Keratinocyte (primary cell): ENCODE results near the gene AFDN. TPM values are rescaled to one million over a fixed set of nuclear protein-coding genes. Genes with fewer than 3 reads are reported as not detected.

Experiments
- DNase-seq: peaks from one replicate; pipeline ENCODE4 v3.0.0-alpha.2; 2011; ENCODE audit warnings: low read depth, missing footprints, low spot score
- FAIRE-seq: peaks from 2 replicates; lab custom pipeline; 2011; peaks lifted over from hg19 to GRCh38; lab: Jason Lieb, UNC
- H2AFZ ChIP-seq: 2 replicates; pipeline ENCODE4 v1.6.0; 2012; ENCODE audit warnings: low read length, control low read depth, inconsistent platforms; ENCODE audit not compliant: control insufficient read depth
- H3K27ac ChIP-seq: 2 replicates; pipeline ENCODE4 v1.5.1; 2011; ENCODE audit warnings: low read length; ENCODE audit not compliant: control insufficient read depth, insufficient read depth
- H3K27me3 ChIP-seq: 3 replicates; pipeline ENCODE4 v1.6.0; 2011; ENCODE audit warnings: low read length; ENCODE audit not compliant: control insufficient read depth, insufficient read depth; ENCODE audit errors: extremely low read depth
- H3K36me3 ChIP-seq, 2 experiments: 2 replicates in 1 of 2; 3 replicates in 1 of 2; pipeline ENCODE4 v1.5.1; 2011; ENCODE audit warnings: low read length in 2 of 2, mild to moderate bottlenecking in 1 of 2; ENCODE audit not compliant: control insufficient read depth in 2 of 2, insufficient read depth in 2 of 2; ENCODE audit errors: extremely low read depth in 1 of 2
- H3K4me1 ChIP-seq: 3 replicates; pipeline ENCODE4 v1.5.1; 2011; ENCODE audit warnings: low read length; ENCODE audit not compliant: control insufficient read depth, insufficient read depth; ENCODE audit errors: extremely low read depth
- H3K4me2 ChIP-seq: 3 replicates; pipeline ENCODE4 v1.6.0; 2011; ENCODE audit warnings: low read depth, low read length; ENCODE audit not compliant: control insufficient read depth, insufficient read depth; ENCODE audit errors: extremely low read depth
- H3K4me3 ChIP-seq, 3 experiments: fragments of 200-600 bp in 1 of 3; sonication (generic) in 1 of 3; 2 replicates in 2 of 3; 3 replicates in 1 of 3; pipeline ENCODE4 v1.5.1; 2011 to 2016; ENCODE audit warnings: low read length in 3 of 3, mild to moderate bottlenecking in 3 of 3, control low read depth in 2 of 3, inconsistent platforms in 1 of 3, low read depth in 1 of 3, mixed read lengths in 1 of 3, mixed run types in 1 of 3, moderate library complexity in 1 of 3; ENCODE audit not compliant: control insufficient read depth in 2 of 3, insufficient read depth in 2 of 3; ENCODE audit errors: extremely low read depth in 1 of 3
- H3K79me2 ChIP-seq: 2 replicates; pipeline ENCODE4 v1.6.0; 2012; ENCODE audit warnings: low read length; ENCODE audit not compliant: control insufficient read depth, insufficient read depth
- H3K9ac ChIP-seq: 3 replicates; pipeline ENCODE4 v1.6.0; 2011; ENCODE audit warnings: low read length; ENCODE audit not compliant: control insufficient read depth, insufficient read depth; ENCODE audit errors: extremely low read depth
- H3K9me1 ChIP-seq: 3 replicates; pipeline ENCODE4 v1.6.0; 2011; ENCODE audit warnings: low read length; ENCODE audit not compliant: control insufficient read depth, insufficient read depth; ENCODE audit errors: extremely low read depth
- H3K9me3 ChIP-seq: 2 replicates; pipeline ENCODE4 v1.5.1; 2012; ENCODE audit warnings: low read depth, low read length; ENCODE audit not compliant: control insufficient read depth
- H4K20me1 ChIP-seq: 3 replicates; pipeline ENCODE4 v1.6.0; 2011; ENCODE audit warnings: low read length; ENCODE audit not compliant: control insufficient read depth, insufficient read depth; ENCODE audit errors: extremely low read depth
- CTCF ChIP-seq, 3 experiments: IDR thresholded peaks in 1 of 3; conservative IDR thresholded peaks in 1 of 3; optimal IDR thresholded peaks in 1 of 3; 2 replicates in 2 of 3; 3 replicates in 1 of 3; pipeline versions ENCODE3 to v1.5.1; 2011; ENCODE audit warnings: low read length in 3 of 3, mild to moderate bottlenecking in 3 of 3, moderate library complexity in 2 of 3, control low read depth in 1 of 3, inconsistent platforms in 1 of 3; ENCODE audit not compliant: insufficient read depth in 2 of 3; ENCODE audit errors: extremely low read depth in 1 of 3
- EZH2 ChIP-seq: IDR thresholded peaks from one replicate; pipeline ENCODE4 v1.6.1; 2012; ENCODE audit warnings: inconsistent platforms, mild to moderate bottlenecking, low read length, moderate library complexity
- dilution Hi-C: fragments of 300-500 bp; cut with MboI; formaldehyde crosslinking; loops from one replicate; pipeline ENCODE4 v1.7.0; 2020; ENCODE audit warnings: low sequenced_read_pairs; ENCODE audit not compliant: extremely low pct_ligation_motif_present
- polyA plus RNA-seq, 5 experiments: library from polyadenylated mRNA; depleted of rRNA in 3 of 5; stranded (reverse) in 3 of 5; stranded (forward) in 1 of 5; unstranded in 1 of 5; fragments of >200 nt; gene quantifications; 1 replicate in 1 of 5; 2 replicates in 3 of 5; 3 replicates in 1 of 5; pipeline versions ENCODE4 v1.2.1 to v1.2.3, GENCODE V29; 2011 to 2012; ENCODE audit warnings: missing spikeins in 2 of 5, low read depth in 1 of 5, low replicate concordance in 1 of 5

Gene AFDN
- polyA plus RNA-seq, 1 donor (not counting 4 experiments of a cell fraction or from before 2014, with no cell fraction given): 46.5 TPM

- H3K9ac ChIP-seq: no peak overlapping the region
- H3K36me3 ChIP-seq: no peaks in the 10 kb centered on the region
- no peaks in the 10 kb centered on the region for H4K20me1 ChIP-seq
- no peaks in the 10 kb centered on the region for H3K9me1 ChIP-seq
- H2AFZ ChIP-seq: no peak overlapping the region
- H3K4me2 ChIP-seq: no peak overlapping the region
- peaks cover 4% of the 10 kb centered on the region for H3K27me3 ChIP-seq
- no peak overlapping the region for H3K27ac ChIP-seq
- no peak overlapping the region for H3K4me3 ChIP-seq
- DNase-seq (no peak), FAIRE-seq (no peak)
- no peaks in the 10 kb centered on the region for H3K79me2 ChIP-seq
- no peaks in the 10 kb centered on the region for H3K9me3 ChIP-seq
- no peaks in the 10 kb centered on the region for H3K4me1 ChIP-seq
- dilution Hi-C loops: no loop called here
- TF ChIP-seq CTCF (optimal IDR thresholded peaks at IDR 0.05 in 1 of 3, IDR thresholded peaks at IDR 0.05 in 1 of 3, conservative IDR thresholded peaks at IDR 0.05 in 1 of 3; ENCODE audit: extremely low read depth in 1 of 3, insufficient read depth in 2 of 3, low read length in 3 of 3) (no peak), EZH2 (no peak)
These were observed 150.0 kb downstream of the AFDN start for GRCh38 chr6:167976708-167977107.

GRCh38 chr6:167977717-167978467 lies 151.2 kb downstream of the AFDN start:
- no peaks in the 10 kb centered on the region for H3K4me1 ChIP-seq
- no peak overlapping the region for H2AFZ ChIP-seq
- H3K27me3 ChIP-seq: peaks cover 4% of the 10 kb centered on the region
- no peak overlapping the region for H3K4me2 ChIP-seq
- H3K9ac ChIP-seq: no peak overlapping the region
- H3K9me3 ChIP-seq: no peaks in the 10 kb centered on the region
- no peaks in the 10 kb centered on the region for H3K79me2 ChIP-seq
- H3K27ac ChIP-seq: no peak overlapping the region
- FAIRE-seq: no peak
- no peak for TF ChIP-seq EZH2
- TF ChIP-seq CTCF (optimal IDR thresholded peaks at IDR 0.05 in 1 of 3, IDR thresholded peaks at IDR 0.05 in 1 of 3, conservative IDR thresholded peaks at IDR 0.05 in 1 of 3; ENCODE audit: extremely low read depth in 1 of 3, insufficient read depth in 2 of 3, low read length in 3 of 3): no peak
- H4K20me1 ChIP-seq: no peaks in the 10 kb centered on the region
- no peaks in the 10 kb centered on the region for H3K9me1 ChIP-seq
- no peak for DNase-seq
- no peaks in the 10 kb centered on the region for H3K36me3 ChIP-seq
- no peak overlapping the region for H3K4me3 ChIP-seq
- dilution Hi-C loops: no loop called here
